ENCODE results near the gene OSBPL5.

The OSBPL5 gene

GRCh38 chr11:3194016-3194816, 29.1 kb upstream of the OSBPL5 start (continued):
- TF ChIP-seq ZNF280C (tag by site-specific recombination; IDR thresholded peaks at IDR 0.05): no peak
- TF ChIP-seq PRDM10 (tag by site-specific recombination; IDR thresholded peaks at IDR 0.05): no peak
- TF ChIP-seq ZNF341 (tag by site-specific recombination; IDR thresholded peaks at IDR 0.05; ENCODE audit: low read depth): no peak
- TF ChIP-seq ZNF645 (tag by site-specific recombination; IDR thresholded peaks at IDR 0.05): no peak
- no peak for TF ChIP-seq ZNF112 (tag by site-specific recombination; IDR thresholded peaks at IDR 0.05)
- TF ChIP-seq ZNF324 (tag by site-specific recombination; IDR thresholded peaks at IDR 0.05): no peak
- TF ChIP-seq ZNF664 (tag by site-specific recombination; IDR thresholded peaks at IDR 0.05): no peak
- TF ChIP-seq CTCF (tag by site-specific recombination; IDR thresholded peaks at IDR 0.05): no peak

- ChIA-PET CTCF (interaction anchor here (1.1 kb wide), 1 partner anchor 23 kb away, joined by 3 read pairs; no protein-coding TSS in a partner anchor), POLR2A (no interaction called here)
- H3K27ac ChIP-seq (ENCODE audit: extremely low read depth, low read depth, low read length): no peak overlapping the region
- H3K4me3 ChIP-seq (ENCODE audit: low read depth, low read length): no peak overlapping the region
- no peaks in the 10 kb centered on the region for H3K36me3 ChIP-seq (ENCODE audit: control insufficient read depth in 2 of 2, insufficient read depth in 1 of 2, low read length in 2 of 2)
- H3K9me3 ChIP-seq (ENCODE audit: control insufficient read depth, insufficient read depth, low read depth, low read length): no peaks in the 10 kb centered on the region
- no peaks in the 10 kb centered on the region for H3K4me1 ChIP-seq (ENCODE audit: control insufficient read depth, insufficient read depth, low read length)
- no peak for TF ChIP-seq HOXA7 (CRISPR knock-in tag; IDR thresholded peaks at IDR 0.05; ENCODE audit: borderline replicate concordance)
- no peak for TF ChIP-seq SP2 (tag by site-specific recombination; IDR thresholded peaks at IDR 0.05)
- TF ChIP-seq ZSCAN16 (tag by site-specific recombination; IDR thresholded peaks at IDR 0.05): no peak
- no peak for TF ChIP-seq ZNF624 (tag by site-specific recombination; IDR thresholded peaks at IDR 0.05)
- no peak for TF ChIP-seq GLIS2 (tag by site-specific recombination; IDR thresholded peaks at IDR 0.05)
- TF ChIP-seq PATZ1 (tag by site-specific recombination; IDR thresholded peaks at IDR 0.05): no peak
- TF ChIP-seq ZNF280D (tag by site-specific recombination; IDR thresholded peaks at IDR 0.05): no peak
- TF ChIP-seq ZNF10 (tag by site-specific recombination; IDR thresholded peaks at IDR 0.05): no peak
- TF ChIP-seq ZNF202 (tag by site-specific recombination; IDR thresholded peaks at IDR 0.05; ENCODE audit: borderline replicate concordance): no peak
- TF ChIP-seq ZNF280C (tag by site-specific recombination; IDR thresholded peaks at IDR 0.05): no peak
- TF ChIP-seq ZXDB (tag by site-specific recombination; IDR thresholded peaks at IDR 0.05): no peak
Measured at GRCh38 chr11:3193373-3194015, 28.4 kb upstream of the OSBPL5 start.

All from HEK293 (cell line).